NCI-H128 (cell line): ENCODE results near the gene DCK.
"Not testable (repeated sequence)": the region's sequence is repeated elsewhere in the genome, so short reads cannot be mapped to it uniquely, and the experiment has no call there.

Experiments
- DNase-seq: peaks from one replicate; lab custom pipeline; 2025; ENCODE audit not compliant: unreplicated experiment; lab: John Stamatoyannopoulos, UW

Gene DCK

DNA sequence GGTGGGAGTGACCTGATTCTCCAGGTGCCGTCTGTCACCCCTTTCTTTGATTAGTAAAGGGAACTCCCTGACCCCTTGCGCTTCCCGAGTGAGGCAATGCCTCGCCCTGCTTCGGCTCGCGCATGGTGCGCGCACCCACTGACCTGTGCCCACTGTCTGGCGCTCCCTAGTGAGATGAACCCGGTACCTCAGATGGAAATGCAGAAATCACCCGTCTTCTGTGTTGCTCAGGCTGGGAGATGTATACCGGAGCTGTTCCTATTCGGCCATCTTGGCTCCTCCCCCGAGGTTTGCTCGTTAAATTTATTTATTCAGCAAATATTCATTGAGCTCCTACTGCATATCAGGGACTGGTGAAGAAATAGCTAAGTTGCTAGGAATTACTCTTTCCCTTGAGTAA is 66.1 kb downstream of the DCK start:
- not testable (repeated sequence) for DNase-seq

DNA sequence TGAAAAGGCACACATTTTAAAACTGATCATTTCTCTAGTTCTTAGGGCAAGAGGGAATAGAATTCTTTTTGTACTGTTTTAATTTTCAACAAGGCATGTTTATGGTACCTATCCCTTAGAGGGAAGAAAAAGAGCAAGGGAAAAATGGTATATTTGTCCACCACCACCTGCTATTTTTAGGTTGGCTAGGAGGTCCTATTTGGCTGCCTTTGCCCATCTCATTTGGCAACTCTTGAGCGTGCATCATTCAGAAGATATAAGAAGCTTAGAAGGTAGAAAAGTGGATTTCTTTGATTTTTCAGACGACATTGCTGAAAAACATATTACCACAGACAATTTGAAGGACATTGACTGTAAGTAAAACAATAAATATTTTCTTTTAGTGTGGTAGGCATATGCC is 69.0 kb downstream of the DCK start:
- no peak for DNase-seq

DNA sequence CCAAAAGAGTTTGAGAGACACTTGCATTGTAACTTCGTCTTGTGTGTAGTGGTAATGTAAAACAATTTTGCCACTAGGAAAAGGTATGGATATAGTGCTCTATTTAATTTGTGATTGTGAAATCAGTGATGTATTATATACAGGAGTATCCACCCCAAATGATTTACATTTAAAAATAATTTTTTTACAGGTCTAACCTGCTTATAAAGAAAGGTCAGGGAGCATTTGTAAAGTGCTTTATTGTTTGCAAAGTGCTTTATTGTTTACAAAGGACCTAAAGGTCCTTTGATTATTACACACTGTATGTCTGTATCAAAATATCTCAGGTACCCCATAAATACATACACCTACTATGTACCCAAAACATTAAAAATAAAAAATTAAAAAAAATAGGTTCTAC is 70.3 kb downstream of the DCK start:
- no peak for DNase-seq

DNA sequence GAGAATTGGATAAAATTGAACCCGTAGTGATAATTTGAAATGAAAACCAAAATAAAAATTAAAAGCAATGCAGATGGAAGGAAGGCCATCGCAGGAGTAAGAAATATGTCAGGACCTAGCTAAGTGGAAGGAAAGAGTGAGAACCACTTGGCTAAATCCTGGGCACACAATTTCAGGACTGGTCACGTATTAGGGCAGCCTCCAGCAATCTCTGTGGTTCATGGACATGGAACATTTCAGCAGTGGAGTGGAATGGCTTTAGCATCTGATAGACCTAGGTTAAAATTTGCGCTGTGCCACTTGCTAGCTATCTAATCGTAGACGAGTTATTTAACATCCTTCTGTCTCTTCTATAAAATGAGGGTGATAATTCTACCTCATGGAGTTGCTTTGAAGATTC is 71.1 kb downstream of the DCK start:
- DNase-seq: no peak

DNA sequence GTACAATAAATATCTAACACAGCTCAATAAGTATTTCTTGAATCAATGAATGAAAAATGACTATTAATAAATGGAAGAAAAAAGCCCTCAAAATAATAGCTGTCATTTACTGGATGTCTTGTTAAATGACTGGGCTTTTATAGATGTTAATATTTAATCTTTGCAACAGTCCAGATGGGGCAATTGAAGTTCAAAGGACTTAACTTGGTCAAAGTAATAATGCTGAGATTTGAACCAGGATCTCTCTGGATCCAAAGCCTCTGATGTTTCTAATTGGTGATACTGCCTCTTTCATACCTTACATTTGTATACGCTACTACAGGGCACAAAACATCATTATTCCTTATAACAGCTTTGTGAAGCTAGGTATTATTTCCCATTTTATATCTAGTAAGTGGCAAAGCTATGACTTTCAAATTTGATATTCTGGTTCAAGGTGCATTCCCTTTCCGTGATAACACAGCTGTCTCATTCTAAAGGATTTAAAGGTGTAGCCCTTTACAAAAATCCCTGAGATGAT is 72.6 kb downstream of the DCK start:
- no peak for DNase-seq

DNA sequence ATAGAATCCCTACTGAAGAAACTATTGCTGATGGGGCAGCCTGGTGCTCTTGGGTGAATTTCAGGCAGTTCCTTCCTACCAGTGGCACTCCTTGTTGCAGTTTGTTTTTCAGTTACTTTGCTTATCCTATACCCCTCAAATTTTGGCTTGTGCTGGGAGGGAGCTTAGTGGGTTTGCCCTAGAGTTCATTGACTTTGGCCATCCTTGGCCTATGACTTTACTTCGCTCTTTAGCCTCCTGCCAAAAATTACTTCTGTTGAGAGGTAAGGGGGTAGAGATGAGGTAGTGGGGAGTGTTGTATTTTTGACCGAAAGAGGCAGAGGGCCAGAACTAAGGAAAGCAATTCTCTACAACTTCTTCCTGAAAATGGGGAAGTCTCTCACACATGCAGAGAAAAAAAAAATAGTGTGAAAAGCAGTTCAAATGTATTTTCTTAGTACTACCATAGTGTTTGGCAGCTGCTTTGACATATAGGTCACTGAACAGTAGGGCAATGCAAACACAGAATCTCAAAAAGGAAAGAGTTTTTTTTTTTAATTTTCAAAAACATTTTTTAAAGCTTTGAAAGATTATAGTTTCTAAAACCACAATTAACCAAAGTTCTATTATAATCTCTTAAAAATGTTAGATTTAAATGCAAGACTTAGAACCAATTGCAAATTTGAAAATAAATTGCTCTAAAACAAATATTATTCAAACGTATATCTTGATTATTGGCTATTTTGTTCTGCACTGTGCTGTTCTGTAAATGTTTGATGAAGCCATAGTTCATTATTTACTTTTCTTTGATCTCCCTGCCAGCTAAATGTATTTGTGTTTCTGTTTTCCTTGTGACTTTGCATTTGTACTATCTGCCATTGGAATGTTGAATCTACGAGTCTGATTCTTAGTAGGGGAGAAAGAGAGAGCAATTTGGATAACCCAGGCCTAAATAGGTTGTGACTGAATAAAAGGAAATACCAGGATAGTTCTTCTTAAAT is 73.6 kb downstream of the DCK start:
- DNase-seq: no peak

DNA sequence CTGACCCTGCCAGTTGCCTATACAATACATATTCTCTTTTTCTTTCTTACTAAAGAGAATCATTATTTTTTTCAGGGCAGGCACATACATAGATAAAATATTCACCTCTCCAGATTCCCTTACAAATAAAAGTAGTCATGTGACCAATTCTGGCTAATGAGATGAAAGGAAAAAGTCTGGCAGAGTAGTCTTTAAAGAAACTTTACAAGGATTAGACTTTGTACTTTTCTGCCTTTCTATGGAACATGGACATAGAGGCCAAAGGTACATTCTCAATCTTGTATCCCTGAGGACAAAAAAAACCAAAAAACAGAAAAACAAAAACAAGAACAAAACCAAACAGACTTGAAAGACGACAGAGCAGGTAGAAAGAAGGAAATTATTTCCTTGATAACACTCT is 75.6 kb downstream of the DCK start:
- DNase-seq: no peak

DNA sequence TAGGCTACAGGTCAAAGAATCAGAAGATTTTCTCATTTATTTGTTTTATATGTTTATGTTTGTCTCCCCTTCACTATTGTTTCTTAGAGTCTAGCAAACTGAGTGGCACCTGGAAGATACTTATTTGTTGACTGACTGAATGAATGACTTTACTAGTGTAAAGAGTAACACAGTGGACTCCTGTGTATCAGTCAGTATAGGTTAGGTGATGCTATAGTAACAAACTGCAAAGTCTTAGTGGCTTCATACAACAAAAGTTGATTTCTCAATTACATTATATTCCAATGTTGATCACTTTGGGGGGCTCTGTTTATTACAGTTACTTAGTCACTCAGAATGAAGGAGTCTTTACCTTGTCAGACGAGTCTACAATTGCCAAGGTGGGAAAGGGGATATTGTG is 76.6 kb downstream of the DCK start:
- no peak for DNase-seq

DNA sequence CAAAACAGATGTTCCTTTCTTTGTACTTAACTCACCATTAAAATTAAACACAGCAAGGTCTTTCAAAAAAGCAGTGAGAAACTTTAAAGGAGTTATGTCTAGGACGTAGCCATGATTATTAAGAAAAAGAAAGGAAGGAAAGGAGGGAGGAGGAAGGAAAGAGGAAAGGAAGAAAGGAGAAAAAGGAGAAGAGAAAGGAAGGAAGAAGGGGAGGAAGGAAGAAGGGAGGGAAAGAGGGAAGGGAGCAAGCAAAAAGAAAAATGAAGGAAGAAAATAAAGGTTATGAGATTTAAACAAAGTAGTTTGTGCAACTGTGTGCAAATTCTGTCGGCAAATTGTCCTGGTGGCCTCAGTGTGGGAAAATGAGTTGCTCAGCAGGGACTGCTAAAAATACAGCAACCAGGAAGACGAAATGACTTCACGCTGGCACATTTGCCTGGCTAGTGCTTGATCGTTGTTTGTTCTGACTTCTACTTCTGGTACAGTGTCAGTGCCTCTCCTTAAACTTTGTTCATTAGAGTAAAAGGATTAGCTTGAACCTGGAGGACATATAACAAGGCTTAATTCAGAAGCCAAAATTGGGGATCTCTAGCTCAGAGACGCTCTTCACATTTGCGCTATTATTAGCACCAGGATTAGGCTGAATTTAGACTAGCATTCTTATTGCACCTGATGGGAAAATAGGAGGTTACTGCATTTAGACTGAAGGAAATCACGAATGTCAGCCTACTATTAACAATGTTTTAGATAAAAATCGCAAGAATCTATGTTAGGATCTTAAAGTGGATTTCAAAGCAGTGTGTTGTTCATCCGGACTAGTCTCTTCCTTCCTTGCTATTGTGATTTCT is 81.2 kb downstream of the DCK start:
- no peak for DNase-seq
